ENCODE measurements around the gene CHCHD3. TPM values are rescaled to one million over a fixed set of nuclear protein-coding genes. Genes with fewer than 3 reads are reported as not detected.
A peak's percentile ranks its signal among the peaks of the same experiment; 100 is the strongest.

The CHCHD3 gene
- total and polyA plus RNA-seq, 2 donors from 2014 or later, result 53.9 to 77.3 TPM

- Histone ChIP-seq H3K4me3 (ENCODE audit: low read length in 3 of 3) (no peak overlapping the region), H3K9me3 (ENCODE audit: control insufficient read depth in 2 of 3, insufficient read depth in 1 of 3, low read length in 3 of 3) (no peaks in the 10 kb centered on the region), H3K36me3 (ENCODE audit: control insufficient read depth in 2 of 3, insufficient read depth in 3 of 3, low read length in 3 of 3) (no peaks in the 10 kb centered on the region), H3K9ac (ENCODE audit: low read length in 3 of 3) (no peak overlapping the region), H3K27ac (ENCODE audit: low read depth in 2 of 2, low read length in 2 of 2) (no peak overlapping the region), H3K27me3 (ENCODE audit: control insufficient read depth, insufficient read depth, low read length) (no peaks in the 10 kb centered on the region), H3K4me1 (ENCODE audit: control insufficient read depth in 2 of 3, insufficient read depth in 2 of 3, low read depth in 1 of 3, low read length in 3 of 3) (peaks cover 0 to 6% (median 0%) of the 10 kb centered on the region in 3 donors)
- intact Hi-C loops (cut with DNase I), result no loop called here
- peak; percentile 85 for FAIRE-seq
- no peak for DNase-seq
- TF ChIP-seq CTCF (IDR thresholded peaks at IDR 0.05; ENCODE audit: borderline replicate concordance, extremely low read depth, insufficient read depth), result no peak
Measured at GRCh38 chr7:133022661-133023060, 59.2 kb downstream of the CHCHD3 start.

- no peak for FAIRE-seq
- Histone ChIP-seq H3K4me1 (ENCODE audit: control insufficient read depth in 2 of 3, insufficient read depth in 2 of 3, low read depth in 1 of 3, low read length in 3 of 3) (peaks cover 0 to 6% (median 0%) of the 10 kb centered on the region in 3 donors), H3K9me3 (ENCODE audit: control insufficient read depth in 2 of 3, insufficient read depth in 1 of 3, low read length in 3 of 3) (no peaks in the 10 kb centered on the region), H3K36me3 (ENCODE audit: control insufficient read depth in 2 of 3, insufficient read depth in 3 of 3, low read length in 3 of 3) (no peaks in the 10 kb centered on the region), H3K27me3 (ENCODE audit: control insufficient read depth, insufficient read depth, low read length) (no peaks in the 10 kb centered on the region), H3K4me3 (ENCODE audit: low read length in 3 of 3) (no peak overlapping the region), H3K27ac (ENCODE audit: low read depth in 2 of 2, low read length in 2 of 2) (no peak overlapping the region), H3K9ac (ENCODE audit: low read length in 3 of 3) (no peak overlapping the region)
- intact Hi-C loops (cut with DNase I), result no loop called here
- no peak for TF ChIP-seq CTCF (IDR thresholded peaks at IDR 0.05; ENCODE audit: borderline replicate concordance, extremely low read depth, insufficient read depth)
- DNase-seq, result no peak
Measured at GRCh38 chr7:133021196-133021595, 60.7 kb downstream of the CHCHD3 start.

GRCh38 chr7:133020496-133020895, 61.4 kb downstream of the CHCHD3 start:
- Histone ChIP-seq H3K36me3 (ENCODE audit: control insufficient read depth in 2 of 3, insufficient read depth in 3 of 3, low read length in 3 of 3) (no peaks in the 10 kb centered on the region), H3K27me3 (ENCODE audit: control insufficient read depth, insufficient read depth, low read length) (no peaks in the 10 kb centered on the region), H3K27ac (ENCODE audit: low read depth in 2 of 2, low read length in 2 of 2) (no peak overlapping the region), H3K9me3 (ENCODE audit: control insufficient read depth in 2 of 3, insufficient read depth in 1 of 3, low read length in 3 of 3) (no peaks in the 10 kb centered on the region), H3K9ac (ENCODE audit: low read length in 3 of 3) (no peak overlapping the region), H3K4me1 (ENCODE audit: control insufficient read depth in 2 of 3, insufficient read depth in 2 of 3, low read depth in 1 of 3, low read length in 3 of 3) (peaks cover 0 to 6% (median 0%) of the 10 kb centered on the region in 3 donors), H3K4me3 (ENCODE audit: low read length in 3 of 3) (no peak overlapping the region)
- no peak for FAIRE-seq
- no peak for TF ChIP-seq CTCF (IDR thresholded peaks at IDR 0.05; ENCODE audit: borderline replicate concordance, extremely low read depth, insufficient read depth)
- intact Hi-C loops (cut with DNase I), result no loop called here
- DNase-seq, result no peak

GRCh38 chr7:133019590-133019989, 62.3 kb downstream of the CHCHD3 start:
- H3K4me1 ChIP-seq (ENCODE audit: control insufficient read depth in 2 of 3, insufficient read depth in 2 of 3, low read depth in 1 of 3, low read length in 3 of 3), result peaks cover 0 to 6% (median 0%) of the 10 kb centered on the region in 3 donors
- no peak for FAIRE-seq
- no peak for TF ChIP-seq CTCF (IDR thresholded peaks at IDR 0.05; ENCODE audit: borderline replicate concordance, extremely low read depth, insufficient read depth)

More at GRCh38 chr7:133019590-133019989, 62.3 kb downstream of the CHCHD3 start:
- Histone ChIP-seq H3K4me3 (ENCODE audit: low read length in 3 of 3) (no peak overlapping the region), H3K9me3 (ENCODE audit: control insufficient read depth in 2 of 3, insufficient read depth in 1 of 3, low read length in 3 of 3) (no peaks in the 10 kb centered on the region), H3K36me3 (ENCODE audit: control insufficient read depth in 2 of 3, insufficient read depth in 3 of 3, low read length in 3 of 3) (no peaks in the 10 kb centered on the region), H3K9ac (ENCODE audit: low read length in 3 of 3) (no peak overlapping the region), H3K27ac (ENCODE audit: low read depth in 2 of 2, low read length in 2 of 2) (no peak overlapping the region), H3K27me3 (ENCODE audit: control insufficient read depth, insufficient read depth, low read length) (no peaks in the 10 kb centered on the region)
- DNase-seq, result no peak
- intact Hi-C loops (cut with DNase I), result no loop called here

Data from kidney (tissue), 14 donors.